IMR-90 (cell line): ENCODE data around the gene ACAA2.

Experiments
- CTCF ChIP-seq: conservative IDR thresholded peaks from 2 replicates; pipeline ENCODE4 v1.5.1; 2012; ENCODE audit warnings: mild to moderate bottlenecking, low read depth, low read length, improper control_type of control experiment
- MXI1 ChIP-seq: IDR thresholded peaks from 2 replicates; pipeline ENCODE4 v1.6.1; 2012; ENCODE audit warnings: low read depth, mild to moderate bottlenecking, low read length, moderate library complexity, borderline replicate concordance
- NFE2L2 ChIP-seq: fragments of 150-350 bp; IDR thresholded peaks from 2 replicates; pipeline ENCODE4 v1.6.1; 2016; ENCODE audit warnings: low read depth, mild to moderate bottlenecking, low read length

DNA sequence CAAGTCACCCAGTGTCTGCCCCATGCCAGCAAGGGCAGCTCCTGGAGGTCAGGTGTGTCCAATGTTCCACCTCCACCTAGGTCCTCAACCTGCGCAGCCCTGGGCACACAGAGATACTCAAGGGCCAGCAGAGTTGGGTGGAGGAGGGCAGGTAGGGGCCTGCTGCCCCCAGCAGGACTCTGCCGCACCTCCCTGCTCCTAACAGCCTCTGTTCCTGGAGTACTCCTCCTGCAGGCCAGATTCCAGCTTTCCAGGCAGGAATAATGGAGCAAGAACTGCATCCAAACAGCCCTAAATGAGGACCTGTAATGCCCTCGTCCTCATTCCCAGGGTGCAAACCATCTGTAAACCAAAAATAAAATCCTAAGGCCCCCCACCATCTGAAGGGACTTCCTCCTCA lies 44.4 kb upstream of the ACAA2 start:
- TF ChIP-seq MXI1, result no peak
- no peak for TF ChIP-seq CTCF
- no peak for TF ChIP-seq NFE2L2
